NCI-H1105 treated with DMSO at 0.1 percent for 48 hours (cell line): ENCODE results near the gene CCDC197.

Source experiments
- DNase-seq: peaks from one replicate; lab custom pipeline; 2025; lab: John Stamatoyannopoulos, UW

CCDC197 gene

DNA sequence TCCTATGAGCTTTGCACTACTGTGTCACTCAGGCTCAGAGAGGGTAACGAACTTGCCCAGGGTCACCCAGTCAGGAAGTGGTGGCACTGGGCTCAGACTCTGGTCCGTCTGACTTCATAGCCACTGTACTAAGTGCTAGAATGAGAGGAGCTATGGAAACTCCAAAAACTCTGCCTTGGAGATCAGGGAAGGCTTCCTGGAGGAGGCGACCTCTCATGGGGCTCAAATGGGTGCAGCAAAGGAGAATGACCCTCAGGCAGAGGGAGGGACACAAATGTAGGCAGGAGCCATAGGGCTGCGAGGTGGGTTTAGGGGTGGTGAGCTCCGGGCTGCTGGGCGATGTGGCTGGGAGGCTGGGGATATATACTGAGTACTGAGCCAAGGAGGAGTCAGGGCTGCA is 3.2 kb downstream of the CCDC197 start:
- DNase-seq, result no peak

- DNase-seq, result no peak
These were observed 3.9 kb downstream of the CCDC197 start for GRCh38 chr14:94001016-94001415.

GRCh38 chr14:94001501-94002396 is 4.6 kb downstream of the CCDC197 start:
- DNase-seq, result peak; percentile 65

GRCh38 chr14:94003397-94003796 is 6.3 kb downstream of the CCDC197 start:
- no peak for DNase-seq

DNA sequence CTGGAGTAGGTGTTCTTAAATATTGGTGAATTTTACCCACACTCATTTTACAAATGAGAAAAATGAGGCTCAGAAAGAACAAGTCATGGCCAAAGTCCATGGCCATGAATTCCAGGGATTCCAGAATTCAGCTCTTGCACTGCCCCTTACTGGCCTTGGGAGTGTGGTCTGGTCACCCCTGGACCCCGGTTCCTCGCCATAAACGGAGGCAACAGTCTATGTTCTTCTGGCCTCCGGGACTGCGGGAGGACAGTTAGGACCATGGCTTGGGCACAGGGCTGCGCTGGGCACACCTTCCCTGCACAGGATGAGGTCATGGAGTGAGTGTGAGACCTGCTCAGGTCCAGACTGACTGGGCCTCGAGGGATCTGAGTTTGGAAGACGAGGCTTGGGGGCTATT is 6.9 kb downstream of the CCDC197 start:
- no peak for DNase-seq

- DNase-seq, result no peak
These were observed 8.4 kb downstream of the CCDC197 start for GRCh38 chr14:94005324-94006073.

- DNase-seq, result no peak
These were observed 11.1 kb downstream of the CCDC197 start for GRCh38 chr14:94008234-94008633.

- DNase-seq, result peak; percentile 81
These were observed 12.7 kb downstream of the CCDC197 start for GRCh38 chr14:94009767-94010166.

DNA sequence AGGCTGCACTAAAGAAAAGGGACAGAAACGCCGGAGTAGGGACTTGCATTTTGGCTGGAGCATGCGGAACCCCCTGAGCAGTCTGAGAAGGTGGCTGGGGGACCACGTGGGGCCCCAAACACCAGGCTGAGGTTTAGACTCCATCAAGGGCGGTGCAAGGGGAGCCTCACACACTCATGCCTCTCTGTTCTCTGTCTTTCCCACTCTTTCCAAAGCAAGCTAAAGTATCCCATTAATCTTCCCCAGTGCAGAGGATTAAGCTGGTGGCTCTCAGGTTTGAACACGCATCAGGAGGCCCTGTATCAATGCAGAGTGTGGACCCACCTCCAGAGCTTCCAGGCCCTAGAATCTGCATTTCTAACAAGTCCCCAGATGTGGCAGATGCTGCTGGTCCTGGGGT is 13.5 kb downstream of the CCDC197 start:
- DNase-seq, result no peak

- peak; percentile 17 for DNase-seq
These were observed 14.7 kb downstream of the CCDC197 start for GRCh38 chr14:94011795-94012194.

- DNase-seq, result no peak
These were observed 17.3 kb downstream of the CCDC197 start for GRCh38 chr14:94014382-94014781.

DNA sequence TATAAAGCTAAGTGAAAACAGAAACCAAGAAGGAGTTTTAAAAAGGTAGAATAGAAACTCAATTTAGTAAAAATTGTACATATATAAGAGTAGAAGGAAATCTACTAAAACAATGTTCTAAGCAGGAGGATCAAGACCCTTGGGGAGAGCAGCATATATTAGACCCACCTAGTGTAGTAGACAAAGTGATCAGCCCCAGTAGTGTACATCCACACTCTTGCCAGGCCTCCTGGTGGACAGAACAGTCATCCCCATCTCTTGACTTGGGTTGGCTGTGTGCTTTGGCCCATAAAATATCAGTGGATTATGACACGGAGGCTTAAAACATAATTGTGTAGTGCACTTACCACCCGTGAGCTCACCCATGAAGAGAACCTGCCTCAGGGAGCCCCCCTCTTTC is 18.1 kb downstream of the CCDC197 start:
- no peak for DNase-seq

DNA sequence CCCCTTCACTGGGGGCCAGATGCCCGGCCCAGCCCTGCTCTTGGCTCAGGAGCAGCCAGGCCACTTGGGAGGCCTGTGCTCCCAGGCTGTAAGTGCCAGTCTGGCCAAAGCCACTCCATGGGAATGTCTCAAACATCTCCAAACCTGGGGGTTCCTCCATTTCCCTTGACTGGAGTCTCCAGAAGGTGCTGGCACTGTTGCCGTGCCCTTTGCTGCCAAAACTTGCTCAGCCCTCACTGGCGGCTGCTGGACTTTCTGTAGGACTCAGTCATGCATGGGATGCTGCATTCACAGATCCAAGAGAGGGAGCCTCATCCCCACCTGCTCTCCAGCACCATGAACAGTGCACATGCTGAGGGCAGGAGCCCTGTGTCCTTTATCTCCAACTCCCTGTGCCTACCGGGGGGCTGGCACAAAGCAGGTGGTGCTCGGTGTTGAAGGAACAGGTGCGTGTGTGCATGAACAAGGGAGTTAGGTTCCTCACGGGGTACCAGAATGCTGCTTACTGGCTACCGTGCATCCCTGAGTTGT is 19.4 kb downstream of the CCDC197 start:
- DNase-seq, result no peak

GRCh38 chr14:94018308-94018707 is 21.2 kb downstream of the CCDC197 start:
- no peak for DNase-seq

- DNase-seq, result no peak
These were observed 22.2 kb downstream of the CCDC197 start for GRCh38 chr14:94019329-94019728.

GRCh38 chr14:94020267-94020666 is 23.2 kb downstream of the CCDC197 start:
- no peak for DNase-seq

GRCh38 chr14:94021001-94021400 is 23.9 kb downstream of the CCDC197 start:
- no peak for DNase-seq

- no peak for DNase-seq
These were observed 24.5 kb downstream of the CCDC197 start for GRCh38 chr14:94021416-94022157.

GRCh38 chr14:94022532-94023411 is 25.7 kb downstream of the CCDC197 start:
- no peak for DNase-seq

- no peak for DNase-seq
These were observed 27.4 kb downstream of the CCDC197 start for GRCh38 chr14:94024549-94024948.

DNA sequence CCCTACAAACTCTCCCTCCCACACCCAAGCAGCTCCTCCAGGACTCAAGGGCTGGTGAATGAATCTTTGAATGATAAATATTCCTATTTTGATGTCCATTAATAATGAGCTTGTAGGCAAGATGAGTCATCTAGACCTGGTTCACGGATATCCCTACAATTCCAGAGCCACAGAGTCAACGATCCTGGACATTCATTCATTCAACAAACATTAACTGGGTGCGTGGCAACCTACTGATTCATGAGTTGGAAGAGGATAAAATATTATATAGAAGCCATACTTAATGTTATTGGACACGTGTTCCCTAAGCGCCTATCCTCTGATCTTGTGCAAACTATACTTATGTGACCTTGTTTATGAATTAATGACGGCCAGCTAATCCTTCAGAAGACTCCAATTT is 28.6 kb downstream of the CCDC197 start:
- DNase-seq, result no peak
